AG09309 (cell line): ENCODE measurements around the gene ABLIM1.
"Not testable (repeated sequence)": the region's sequence is repeated elsewhere in the genome, so short reads cannot be mapped to it uniquely, and the experiment has no call there.

Experiments used
- DNase-seq: peaks from one replicate; pipeline ENCODE4 v3.0.0-alpha.2; 2010; ENCODE audit warnings: low read depth
- H3K4me3 ChIP-seq: 2 replicates; pipeline ENCODE4 v1.5.1; 2011; ENCODE audit warnings: mild to moderate bottlenecking, low read depth, low read length, moderate library complexity; ENCODE audit not compliant: control insufficient read depth
- TF ChIP-seq, protein P1 (sequence below): IDR thresholded peaks from 2 replicates; pipeline ENCODE4 v1.5.1; 2011; ENCODE audit warnings: mild to moderate bottlenecking, low read depth, low read length, inconsistent platforms; ENCODE audit not compliant: insufficient read depth, control insufficient read depth; ENCODE audit errors: missing control alignments

The ABLIM1 gene

DNA sequence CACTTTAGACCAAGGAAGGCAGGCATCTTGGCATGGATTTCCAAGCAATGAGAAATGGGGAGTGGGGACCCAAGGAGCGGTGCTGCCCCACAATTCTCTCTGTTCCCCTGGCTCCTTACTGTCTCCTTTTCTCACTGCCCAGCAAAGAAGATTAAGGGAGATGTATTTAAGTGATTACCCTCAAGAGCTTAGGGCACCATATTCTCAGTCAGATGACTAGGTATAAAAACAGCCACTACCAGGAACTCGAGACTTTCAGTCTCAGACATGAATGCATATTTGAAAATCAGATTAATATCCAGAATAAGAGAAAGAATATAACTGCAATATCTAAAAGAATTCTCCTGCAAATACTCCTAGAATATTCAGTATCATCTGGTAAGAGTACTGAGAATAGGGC lies at the start of gene ABLIM1:
Gene ABLIM1, minus strand, starts transcription at position 101 of the 400 bp plus-strand sequence. Its CDS starts 75 bp downstream, at position 26.
- H3K4me3 ChIP-seq, result no peak within 1 kb of the TSS
- TF ChIP-seq, protein P1, sequence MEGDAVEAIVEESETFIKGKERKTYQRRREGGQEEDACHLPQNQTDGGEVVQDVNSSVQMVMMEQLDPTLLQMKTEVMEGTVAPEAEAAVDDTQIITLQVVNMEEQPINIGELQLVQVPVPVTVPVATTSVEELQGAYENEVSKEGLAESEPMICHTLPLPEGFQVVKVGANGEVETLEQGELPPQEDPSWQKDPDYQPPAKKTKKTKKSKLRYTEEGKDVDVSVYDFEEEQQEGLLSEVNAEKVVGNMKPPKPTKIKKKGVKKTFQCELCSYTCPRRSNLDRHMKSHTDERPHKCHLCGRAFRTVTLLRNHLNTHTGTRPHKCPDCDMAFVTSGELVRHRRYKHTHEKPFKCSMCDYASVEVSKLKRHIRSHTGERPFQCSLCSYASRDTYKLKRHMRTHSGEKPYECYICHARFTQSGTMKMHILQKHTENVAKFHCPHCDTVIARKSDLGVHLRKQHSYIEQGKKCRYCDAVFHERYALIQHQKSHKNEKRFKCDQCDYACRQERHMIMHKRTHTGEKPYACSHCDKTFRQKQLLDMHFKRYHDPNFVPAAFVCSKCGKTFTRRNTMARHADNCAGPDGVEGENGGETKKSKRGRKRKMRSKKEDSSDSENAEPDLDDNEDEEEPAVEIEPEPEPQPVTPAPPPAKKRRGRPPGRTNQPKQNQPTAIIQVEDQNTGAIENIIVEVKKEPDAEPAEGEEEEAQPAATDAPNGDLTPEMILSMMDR, result no peak
- no peak for DNase-seq

DNA sequence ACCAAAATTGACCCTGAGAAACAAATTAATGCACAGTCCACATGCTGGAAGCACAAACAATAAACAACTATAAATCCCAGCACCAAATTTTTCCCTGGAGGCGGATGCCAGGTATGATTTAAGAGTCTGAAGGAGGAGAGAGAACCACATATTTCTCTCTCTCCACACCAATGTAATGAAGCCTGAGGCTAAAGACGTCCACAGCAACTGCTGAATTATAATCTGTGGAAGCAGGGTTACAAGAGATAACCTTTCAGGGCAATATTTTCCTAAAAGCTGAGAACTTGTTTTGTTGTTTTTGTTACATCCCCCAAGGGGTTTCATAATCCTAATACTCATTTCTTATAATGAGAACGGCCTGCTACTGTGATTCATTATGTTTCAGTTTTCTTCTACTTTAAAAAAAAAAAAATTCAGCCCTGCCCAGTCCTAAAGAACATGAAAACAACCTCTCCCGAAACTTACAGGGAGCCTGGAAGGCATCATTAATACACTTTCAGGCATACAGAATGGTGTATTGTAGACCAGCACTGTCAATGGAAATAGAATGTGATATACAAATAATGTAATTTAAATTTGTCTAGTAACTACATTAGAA lies 48.5 kb upstream of the ABLIM1 start:
- TF ChIP-seq, protein P1, result no peak
- DNase-seq, result no peak
- H3K4me3 ChIP-seq, result no peak overlapping the region

DNA sequence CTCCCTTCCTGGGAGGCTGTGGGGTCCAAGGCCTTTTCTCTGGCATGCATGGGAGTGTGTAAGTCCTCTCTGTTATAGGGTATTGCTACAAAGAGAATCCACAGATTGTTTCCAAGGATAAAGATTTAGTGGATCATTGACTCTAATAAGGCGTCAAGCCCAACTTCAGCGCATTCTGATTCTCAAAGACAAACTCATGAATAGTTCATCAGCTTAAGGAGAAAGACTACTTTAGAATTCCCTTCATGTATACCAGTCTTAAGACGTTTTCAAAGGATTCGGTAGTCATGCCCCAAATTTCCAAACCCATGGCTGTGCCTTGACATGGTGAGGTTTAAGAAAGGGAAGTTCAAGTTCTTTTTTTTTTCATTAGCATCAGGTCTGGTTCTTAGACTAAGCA lies 46.6 kb upstream of the ABLIM1 start:
- no peak overlapping the region for H3K4me3 ChIP-seq
- DNase-seq, result no peak
- TF ChIP-seq, protein P1, result no peak

DNA sequence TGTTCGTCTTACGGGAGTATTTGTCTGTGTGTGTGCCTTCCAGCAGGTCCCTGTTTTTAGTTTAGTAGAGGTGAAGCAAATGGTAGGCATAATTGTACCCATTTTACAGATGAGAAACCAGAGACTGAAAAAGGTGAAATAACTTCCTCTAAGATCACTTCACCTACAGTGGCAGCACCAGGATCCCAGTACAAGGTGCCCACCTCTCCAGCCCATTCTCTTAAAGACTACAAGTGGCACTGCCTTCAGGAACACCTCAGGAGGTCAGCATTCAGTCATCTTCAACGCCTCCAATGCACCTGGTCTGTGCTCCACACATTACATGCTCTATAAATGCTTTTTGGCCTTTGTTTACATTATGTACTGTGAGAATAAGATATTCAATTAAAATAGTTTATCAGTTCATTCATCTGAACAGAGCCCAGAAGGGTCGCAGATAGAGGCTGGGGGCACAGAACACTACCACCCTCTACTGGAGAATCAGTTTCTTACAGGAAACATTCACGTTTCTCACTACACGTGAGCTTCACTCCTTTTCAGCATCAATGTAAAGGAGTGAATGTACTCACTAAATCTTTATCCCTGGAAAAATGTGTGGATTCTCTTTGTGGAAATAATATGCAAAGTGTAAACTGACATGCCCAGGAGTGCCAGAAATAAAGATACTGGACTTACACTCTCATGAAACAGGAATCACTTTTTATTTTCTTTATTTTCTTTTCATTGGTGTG lies 45.5 kb upstream of the ABLIM1 start:
- no peak for DNase-seq
- TF ChIP-seq, protein P1, result peak; percentile 73

DNA sequence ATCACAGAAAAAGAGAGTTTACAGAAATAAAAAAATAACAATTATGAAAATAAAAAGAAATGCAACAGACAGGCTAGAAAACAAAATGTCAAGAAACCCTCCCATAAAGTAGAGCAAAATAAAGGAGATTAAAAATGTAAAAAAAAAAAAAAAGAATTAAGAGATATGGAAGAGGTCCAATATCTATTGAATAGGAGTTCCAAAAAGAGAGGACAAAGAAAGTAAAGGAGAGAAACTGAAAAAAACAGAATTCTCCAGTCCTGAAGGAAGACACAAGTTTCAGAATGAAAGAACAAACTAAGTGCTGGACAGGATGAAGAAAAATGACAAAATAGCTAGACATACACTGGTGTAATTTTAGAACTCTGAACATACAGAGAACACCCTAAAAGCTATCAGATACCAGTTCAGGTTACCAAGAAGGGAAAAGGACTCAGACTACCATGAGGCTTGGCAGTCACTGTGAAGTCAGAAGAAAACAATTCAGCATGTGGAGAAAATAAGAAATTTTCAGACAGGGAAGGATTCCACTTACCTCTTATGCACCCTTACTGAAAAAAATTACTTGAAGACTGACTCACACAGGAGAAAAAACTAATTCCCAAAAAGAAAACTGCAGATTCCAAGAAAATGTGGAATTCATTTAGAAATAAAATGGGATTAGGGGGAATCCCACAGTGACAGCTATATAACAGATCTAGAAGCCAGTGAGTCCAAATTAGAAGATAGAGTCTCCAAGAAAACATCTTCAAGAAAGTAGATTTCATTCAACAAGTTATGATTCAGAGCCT lies 40.4 kb upstream of the ABLIM1 start:
- DNase-seq, result no peak
- TF ChIP-seq, protein P1, result no peak
- no peak overlapping the region for H3K4me3 ChIP-seq

More for the DNA sequence above, 45.5 kb upstream of the ABLIM1 start:
- H3K4me3 ChIP-seq, result no peak overlapping the region

DNA sequence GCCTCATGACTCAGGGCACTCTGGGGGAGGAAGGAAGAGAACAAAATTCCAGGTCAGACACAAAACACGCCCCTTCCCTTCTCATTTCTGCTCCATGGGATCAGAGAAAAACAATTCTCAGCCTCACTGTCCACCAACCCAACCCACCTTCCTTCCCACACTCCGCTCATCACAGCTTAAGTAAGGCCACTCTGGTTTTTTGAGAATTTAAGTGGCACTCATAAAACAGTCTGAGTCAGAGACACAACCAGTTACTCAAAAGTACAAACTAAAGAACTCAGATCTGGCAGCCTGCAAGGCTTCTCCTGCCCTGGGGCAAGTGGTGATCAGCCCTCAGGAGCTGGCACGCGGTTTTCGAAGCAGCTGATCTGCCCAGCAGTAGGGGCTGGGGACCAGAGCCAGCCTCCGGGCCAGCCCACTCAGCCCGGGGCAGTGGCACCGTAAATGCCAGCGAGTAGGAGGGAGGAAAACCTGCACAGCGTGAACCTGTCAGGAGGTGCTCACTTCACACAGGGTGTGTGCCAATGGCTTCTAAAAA lies 39.1 kb upstream of the ABLIM1 start:
- peak; percentile 82 for DNase-seq
- TF ChIP-seq, protein P1, result no peak
- H3K4me3 ChIP-seq, result no peak overlapping the region

DNA sequence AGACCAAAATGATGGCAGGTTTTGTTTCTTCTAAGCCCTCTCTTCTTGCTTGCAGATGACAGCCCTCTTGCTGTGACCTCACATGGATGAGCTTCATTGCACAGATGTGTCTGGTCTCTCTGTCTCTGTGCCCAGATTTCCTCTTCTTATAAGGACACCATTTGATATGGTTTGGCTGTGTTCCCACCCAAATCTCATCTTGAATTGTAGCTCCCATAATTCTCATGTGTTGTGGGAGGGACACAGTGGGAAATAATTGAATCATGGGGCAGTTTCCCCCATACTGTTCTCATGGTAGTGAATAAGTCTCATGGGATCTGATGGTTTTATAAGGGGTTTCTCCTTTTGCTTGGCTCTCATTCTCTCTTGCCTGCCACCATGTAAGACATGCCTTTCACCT lies 38.2 kb upstream of the ABLIM1 start:
- not testable (repeated sequence) for DNase-seq, H3K4me3 ChIP-seq
